IMR-90 (cell line): ENCODE results near the gene TNFAIP8. TPM values are rescaled to one million over a fixed set of nuclear protein-coding genes. Genes with fewer than 3 reads are reported as not detected.

Experiments used
- ATAC-seq: fragments of 200-7000 bp; cut with Tn5 transposase; 2 replicates; pipeline ENCODE4 v1.9.1; 2020; ENCODE audit warnings: low read depth, mild to moderate bottlenecking, moderate library complexity
- BruUV-seq: library from RNA; stranded (reverse); fragments of 400-500 nt; replicated peaks from 2 replicates; lab custom pipeline; 2021; lab: Mats Ljungman, UMichigan
- CTCF ChIA-PET: fragments of 300-600 bp; formaldehyde crosslinking; extraction: SDS; loops from one replicate; lab custom pipeline; 2021; ENCODE audit warnings: antibody characterized with exemption; lab: Yijun Ruan, JAX
- POLR2A ChIA-PET: fragments of 300-600 bp; sonication (Branson Sonifier 250); formaldehyde crosslinking; loops from one replicate; lab custom pipeline; 2022; ENCODE audit warnings: antibody characterized with exemption; ENCODE audit not compliant: unreplicated experiment; lab: Charles Lee
- DNase-seq: peaks from one replicate; pipeline ENCODE4 v3.0.0; 2013
- H2AFZ ChIP-seq: replicated peaks from 2 replicates; pipeline ENCODE3; 2013; ENCODE audit warnings: low read length, mild to moderate bottlenecking; ENCODE audit not compliant: poor library complexity
- H2AK5ac ChIP-seq: 2 replicates; pipeline ENCODE4 v1.6.1; 2013; ENCODE audit warnings: low read depth, low read length, inconsistent platforms
- H2AK9ac ChIP-seq: replicated peaks from 2 replicates; pipeline ENCODE3; 2013; ENCODE audit warnings: mild to moderate bottlenecking, low read depth, low read length, moderate library complexity; ENCODE audit not compliant: poor library complexity
- H2BK120ac ChIP-seq: 2 replicates; pipeline ENCODE4 v1.6.1; 2013; ENCODE audit warnings: low read depth, low read length, inconsistent platforms
- H2BK15ac ChIP-seq: 3 replicates; pipeline ENCODE4 v1.6.1; 2013; ENCODE audit warnings: low read depth, low read length, inconsistent platforms
- H2BK20ac ChIP-seq: 2 replicates; pipeline ENCODE4 v1.6.1; 2013; ENCODE audit warnings: low read depth, mild to moderate bottlenecking, inconsistent platforms, low read length, moderate library complexity
- H2BK5ac ChIP-seq: 2 replicates; pipeline ENCODE4 v1.6.1; 2013; ENCODE audit warnings: mild to moderate bottlenecking, low read depth, low read length, inconsistent platforms; ENCODE audit not compliant: poor library complexity, severe bottlenecking
- H3K14ac ChIP-seq: replicated peaks from 2 replicates; pipeline ENCODE4 v1.6.1; 2013; ENCODE audit warnings: low read depth, low read length, inconsistent platforms
- H3K18ac ChIP-seq: 2 replicates; pipeline ENCODE4 v1.6.1; 2013; ENCODE audit warnings: low read depth, low read length, control low read depth
- H3K23ac ChIP-seq: 2 replicates; pipeline ENCODE4 v1.6.1; 2013; ENCODE audit warnings: low read depth, low read length, inconsistent platforms
- H3K27ac ChIP-seq: 2 replicates; pipeline ENCODE4 v1.5.1; 2013; ENCODE audit warnings: mild to moderate bottlenecking, control low read depth, low read length; ENCODE audit not compliant: insufficient read depth
- H3K27me3 ChIP-seq: 2 replicates; pipeline ENCODE4 v1.6.1; 2013; ENCODE audit warnings: low read length; ENCODE audit not compliant: control insufficient read depth, insufficient read depth
- H3K36me3 ChIP-seq: 2 replicates; pipeline ENCODE4 v1.6.1; 2013; ENCODE audit warnings: low read length, mixed read lengths; ENCODE audit not compliant: control insufficient read depth, insufficient read depth
- H3K4ac ChIP-seq: 2 replicates; pipeline ENCODE4 v1.6.1; 2013; ENCODE audit warnings: low read depth, low read length, inconsistent platforms
- H3K4me1 ChIP-seq: 2 replicates; pipeline ENCODE4 v1.6.1; 2013; ENCODE audit warnings: low read length, mixed read lengths; ENCODE audit not compliant: control insufficient read depth, insufficient read depth
- H3K4me2 ChIP-seq: 2 replicates; pipeline ENCODE4 v1.6.1; 2013; ENCODE audit warnings: low read depth, mild to moderate bottlenecking, control low read depth, low read length, moderate library complexity
- H3K4me3 ChIP-seq: 2 replicates; pipeline ENCODE4 v1.5.1; 2013; ENCODE audit warnings: low read depth, mild to moderate bottlenecking, control low read depth, low read length, moderate library complexity; ENCODE audit not compliant: insufficient read depth
- H3K56ac ChIP-seq: 2 replicates; pipeline ENCODE4 v1.6.1; 2013; ENCODE audit warnings: low read length, inconsistent platforms; ENCODE audit not compliant: insufficient read depth; ENCODE audit errors: extremely low read depth
- H3K79me1 ChIP-seq, 2 experiments: 2 replicates each; pipeline ENCODE4 v1.6.1; 2013; ENCODE audit warnings: low read length in 2 of 2, inconsistent platforms in 1 of 2, low read depth in 1 of 2
- H3K9ac ChIP-seq: 2 replicates; pipeline ENCODE4 v1.6.1; 2013; ENCODE audit warnings: low read depth, low read length, control low read depth
- H3K9me1 ChIP-seq: 2 replicates; pipeline ENCODE4 v1.6.1; 2013; ENCODE audit warnings: low read length, inconsistent platforms; ENCODE audit not compliant: insufficient read depth
- H3K9me3 ChIP-seq: 2 replicates; pipeline ENCODE4 v1.6.1; 2013; ENCODE audit warnings: low read length; ENCODE audit not compliant: control insufficient read depth, insufficient read depth
- H4K20me1 ChIP-seq: 2 replicates; pipeline ENCODE4 v1.6.1; 2013; ENCODE audit warnings: low read length, inconsistent platforms; ENCODE audit not compliant: insufficient read depth
- H4K5ac ChIP-seq: 2 replicates; pipeline ENCODE4 v1.6.1; 2013; ENCODE audit warnings: mild to moderate bottlenecking, low read depth, low read length, control low read depth
- H4K8ac ChIP-seq, 2 experiments: 2 replicates each; pipeline ENCODE4 v1.6.1; 2013; ENCODE audit warnings: low read depth in 2 of 2, low read length in 2 of 2, control low read depth in 1 of 2, inconsistent platforms in 1 of 2
- H4K91ac ChIP-seq: 2 replicates; pipeline ENCODE4 v1.6.1; 2013; ENCODE audit warnings: low read depth, low read length, inconsistent platforms; ENCODE audit not compliant: insufficient read depth
- USF2 ChIP-seq: fragments of 150-350 bp; IDR thresholded peaks from 2 replicates; pipeline ENCODE4 v1.6.1; 2017; ENCODE audit warnings: mild to moderate bottlenecking, antibody characterized with exemption, low read length, low read depth
- WGBS, 2 experiments: methylation state at CpG; one replicate each; pipeline versions ENCODE4 v1.1.5 to v1.1.7; 2013; ENCODE audit warnings: missing lambda C conversion rate in 2 of 2; ENCODE audit not compliant: insufficient read length in 1 of 2; ENCODE audit errors: extremely low coverage in 2 of 2; 5-methylcytosine and 5-hydroxymethylcytosine counted together
- dilution Hi-C: fragments of 300-500 bp; cut with HindIII; formaldehyde crosslinking; loops from one replicate; pipeline ENCODE4 v1.14.3; 2018; ENCODE audit warnings: low sequenced_read_pairs; ENCODE audit not compliant: unreplicated experiment
- in situ Hi-C: fragments of 300-500 bp; cut with MboI; formaldehyde crosslinking; loops from 3 replicates; pipeline ENCODE4 v1.14.3; 2019; ENCODE audit warnings: low sequenced_read_pairs, inconsistent platforms, mixed read lengths
- intact Hi-C: fragments of 100-400 bp; cut with micrococcal nuclease; formaldehyde crosslinking; loops from 2 replicates; pipeline ENCODE4 v1.10.0; 2022
- polyA plus RNA-seq, 3 experiments: library from polyadenylated mRNA; depleted of rRNA; stranded (reverse); fragments of >200 nt; gene quantifications; 2 replicates each; pipeline ENCODE4 v1.2.3, GENCODE V29; 2012; ENCODE audit warnings: low replicate concordance in 1 of 3
- total RNA-seq: library from RNA; depleted of rRNA; stranded (reverse); fragments of >200 nt; gene quantifications from 2 replicates; pipeline ENCODE4 v1.2.3, GENCODE V29; 2012

The TNFAIP8 gene
- total and polyA plus RNA-seq, 2 of the 4 experiments (the other 2 are of a cell fraction) = 20.3 to 29.9 TPM

GRCh38 chr5:119404033-119404432, 48.2 kb downstream of the TNFAIP8 start:
- Histone ChIP-seq H2BK5ac (no peak overlapping the region), H3K9me1 (no peaks in the 10 kb centered on the region; the same call in 1 of the 2 replicates), H3K27me3 (peaks cover 4% of the 10 kb centered on the region), H3K4me2 (no peak overlapping the region), H4K8ac (no peak overlapping the region), H4K5ac (no peak overlapping the region), H4K91ac (no peak overlapping the region), H2AK5ac (no peak overlapping the region), H3K36me3 (no peaks in the 10 kb centered on the region), H3K4me1 (peaks cover 3% of the 10 kb centered on the region), H3K27ac (no peak overlapping the region), H3K4ac (no peak overlapping the region), H3K9me3 (no peaks in the 10 kb centered on the region), H2BK20ac (no peak overlapping the region), H3K18ac (no peak overlapping the region), H3K4me3 (no peak overlapping the region), H2AK9ac (no peak overlapping the region), H2BK120ac (no peak overlapping the region), H3K14ac (no peak overlapping the region), H2AFZ (no peak overlapping the region), H3K23ac (no peak overlapping the region), H3K9ac (no peak overlapping the region), H3K56ac (no peak overlapping the region), H4K20me1 (no peaks in the 10 kb centered on the region), H3K79me1 (no peaks in the 10 kb centered on the region), H2BK15ac (no peak overlapping the region)
- BruUV-seq = no TSS peak
- ATAC-seq (no peak), DNase-seq (no peak)
- intact Hi-C loops (no loop called here), dilution Hi-C loops (no loop called here), in situ Hi-C loops (no loop called here)
- TF ChIP-seq USF2 = no peak
- no CpG with 5 or more reads among the region's 2 CpGs for WGBS, 2 experiments
- ChIA-PET CTCF (no interaction called here), POLR2A (no interaction called here)
